Esophagus muscularis mucosa (tissue), 3 donors: ENCODE measurements around the gene BCL2L11.

Source experiments
- CTCF ChIP-seq, 3 experiments: fragments of 200-600 bp in 2 of 3; fragments of 450-650 bp in 1 of 3; sonication (generic) in 2 of 3; IDR thresholded peaks; one replicate each; pipeline ENCODE4 v1.5.1; 2017 to 2019; ENCODE audit warnings: antibody characterized with exemption in 3 of 3, mild to moderate bottlenecking in 2 of 3, moderate library complexity in 1 of 3
- POLR2A ChIP-seq: fragments of 450-650 bp; IDR thresholded peaks from one replicate; pipeline ENCODE4 v1.6.1; 2017; ENCODE audit warnings: antibody characterized with exemption, moderate library complexity, mild to moderate bottlenecking, low read depth

- TF ChIP-seq CTCF (IDR thresholded peaks at IDR 0.05) (no peak), POLR2A (no peak)
These were observed 57.6 kb downstream of the BCL2L11 start for GRCh38 chr2:111178296-111178695.
